MM.1S (cell line): Measurements from ENCODE around the gene CELA2A.
"Not testable (repeated sequence)": the region's sequence is repeated elsewhere in the genome, so short reads cannot be mapped to it uniquely, and the experiment has no call there.

Experiments
- DNase-seq: peaks from one replicate; pipeline ENCODE4 v3.0.0-alpha.2; 2015
- H2AFZ ChIP-seq: fragments of 300-600 bp; sonication (generic); 2 replicates; pipeline ENCODE4 v1.6.0; 2016; ENCODE audit warnings: antibody characterized with exemption, low read length
- H3F3A ChIP-seq: fragments of 300-600 bp; sonication (generic); 2 replicates; pipeline ENCODE4 v1.6.1; 2016; ENCODE audit warnings: mild to moderate bottlenecking, antibody characterized with exemption, low read length, moderate library complexity, mixed read lengths; ENCODE audit not compliant: insufficient read depth
- H3K27ac ChIP-seq: fragments of 300-600 bp; sonication (generic); 2 replicates; pipeline ENCODE4 v1.5.1; 2016; ENCODE audit warnings: mild to moderate bottlenecking, low read length
- H3K27me3 ChIP-seq: fragments of 300-600 bp; sonication (generic); replicated peaks from 2 replicates; pipeline ENCODE4 v1.6.0; 2016; ENCODE audit warnings: low read length; ENCODE audit not compliant: insufficient read depth
- H3K36me3 ChIP-seq: fragments of 300-600 bp; sonication (generic); replicated peaks from 2 replicates; pipeline ENCODE4 v1.6.1; 2016; ENCODE audit warnings: mild to moderate bottlenecking, low read length, mixed read lengths; ENCODE audit not compliant: insufficient read depth
- H3K4me1 ChIP-seq: fragments of 300-600 bp; sonication (generic); 2 replicates; pipeline ENCODE4 v1.6.1; 2016; ENCODE audit warnings: low read length, mixed read lengths
- H3K4me2 ChIP-seq: fragments of 300-600 bp; sonication (generic); 2 replicates; pipeline ENCODE4 v1.6.0; 2016; ENCODE audit warnings: low read depth, low read length
- H3K4me3 ChIP-seq: fragments of 300-600 bp; sonication (generic); 2 replicates; pipeline ENCODE4 v1.5.1; 2016; ENCODE audit warnings: low read length, mixed read lengths
- H3K79me2 ChIP-seq: fragments of 300-600 bp; sonication (generic); 2 replicates; pipeline ENCODE4 v1.6.1; 2016; ENCODE audit warnings: mixed run types, low read length, mixed read lengths
- H3K9ac ChIP-seq: fragments of 300-600 bp; sonication (generic); 2 replicates; pipeline ENCODE4 v1.6.1; 2016; ENCODE audit warnings: low read length, mixed read lengths
- H3K9me2 ChIP-seq: fragments of 300-600 bp; sonication (generic); replicated peaks from 2 replicates; pipeline ENCODE4 v1.6.1; 2016; ENCODE audit warnings: mild to moderate bottlenecking, low read length, mixed read lengths; ENCODE audit not compliant: insufficient read depth
- H3K9me3 ChIP-seq: fragments of 300-600 bp; sonication (generic); replicated peaks from 2 replicates; pipeline ENCODE4 v1.6.1; 2016; ENCODE audit warnings: mild to moderate bottlenecking, low read length, mixed read lengths; ENCODE audit not compliant: insufficient read depth
- H4K20me1 ChIP-seq: fragments of 300-600 bp; sonication (generic); 2 replicates; pipeline ENCODE4 v1.6.1; 2016; ENCODE audit warnings: mild to moderate bottlenecking, low read length, moderate library complexity, mixed read lengths; ENCODE audit not compliant: insufficient read depth
- CTCF ChIP-seq: fragments of 300-600 bp; sonication (generic); IDR thresholded peaks from 2 replicates; pipeline ENCODE4 v1.5.1; 2016; ENCODE audit warnings: antibody characterized with exemption, low read length, mixed read lengths
- EZH2 ChIP-seq: fragments of 300-600 bp; sonication (generic); optimal IDR thresholded peaks from 2 replicates; pipeline ENCODE3; 2017; ENCODE audit warnings: low read depth, mild to moderate bottlenecking, antibody characterized with exemption, low read length, mixed read lengths
- EZH2phosphoT487 ChIP-seq: fragments of 300-600 bp; sonication (generic); IDR thresholded peaks from 2 replicates; pipeline ENCODE4 v1.6.1; 2018; ENCODE audit warnings: antibody characterized with exemption, low read length

CELA2A gene

DNA sequence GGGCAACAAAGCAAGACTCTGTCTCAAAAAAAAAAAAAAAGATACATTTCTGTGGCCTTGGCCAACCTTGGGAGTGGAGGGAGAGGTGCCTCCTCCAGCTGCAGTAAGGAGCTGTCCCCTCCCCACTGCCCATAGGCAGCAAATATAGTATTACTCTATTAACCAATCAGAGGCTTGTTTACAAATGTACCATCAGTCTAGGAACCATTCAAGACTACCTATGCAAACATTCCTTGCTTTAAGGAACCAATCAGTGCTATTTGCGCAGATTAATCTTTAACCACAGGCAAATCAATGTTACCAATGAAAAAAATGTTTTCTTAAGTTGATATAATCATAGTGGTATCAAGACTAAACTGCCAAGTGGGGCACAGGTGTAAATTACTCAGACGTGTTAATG, 1.1 kb downstream of the CELA2A start:
- Histone ChIP-seq H4K20me1 (no peaks in the 10 kb centered on the region), H3K4me2 (no peak overlapping the region), H3K4me1 (peaks cover 6% of the 10 kb centered on the region; the same call in 1 of the 2 replicates), H3K36me3 (no peaks in the 10 kb centered on the region), H3K9me3 (no peaks in the 10 kb centered on the region), H2AFZ (no peak overlapping the region), H3F3A (peaks cover 5% of the 10 kb centered on the region; the same call in 1 of the 2 replicates), H3K9ac (no peak overlapping the region), H3K4me3 (no peak overlapping the region), H3K27me3 (no peaks in the 10 kb centered on the region), H3K27ac (no peak overlapping the region), H3K79me2 (no peaks in the 10 kb centered on the region), H3K9me2 (no peaks in the 10 kb centered on the region)
- no peak for TF ChIP-seq EZH2
- TF ChIP-seq CTCF = no peak
- TF ChIP-seq EZH2phosphoT487 = no peak
- DNase-seq = no peak

DNA sequence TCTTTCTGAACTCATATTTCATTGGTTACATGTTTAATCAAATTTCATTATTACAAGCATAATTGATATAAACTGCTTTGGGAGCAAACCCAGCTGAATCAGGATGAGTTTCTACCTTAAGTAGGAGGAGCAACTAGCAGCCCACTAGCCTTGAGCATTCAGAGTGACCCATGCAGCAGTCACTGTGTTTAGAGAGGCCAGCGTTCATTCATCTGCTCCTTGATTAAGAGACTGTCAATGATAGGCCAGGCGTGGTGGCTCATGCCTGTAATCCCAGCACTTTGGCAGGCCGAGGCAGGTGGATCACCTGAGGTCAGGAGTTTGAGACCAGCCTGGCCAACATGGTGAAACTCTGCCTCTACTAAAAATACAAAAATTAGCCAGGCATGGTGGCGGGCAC, 1.9 kb downstream of the CELA2A start:
- H3K9me2 ChIP-seq, H3K27ac ChIP-seq, H3K4me3 ChIP-seq, H3K4me1 ChIP-seq, H3K27me3 ChIP-seq, H3F3A ChIP-seq, H3K9ac ChIP-seq, H4K20me1 ChIP-seq, H2AFZ ChIP-seq, H3K36me3 ChIP-seq, H3K9me3 ChIP-seq, H3K79me2 ChIP-seq, H3K4me2 ChIP-seq, DNase-seq: not testable (repeated sequence)

GRCh38 chr1:15459771-15460707, 3.5 kb downstream of the CELA2A start:
- no peaks in the 10 kb centered on the region for H3K9me3 ChIP-seq
- H3K9ac ChIP-seq = no peak overlapping the region
- TF ChIP-seq CTCF (no peak), EZH2phosphoT487 (no peak), EZH2 (no peak)
- H3K9me2 ChIP-seq = no peaks in the 10 kb centered on the region
- no peaks in the 10 kb centered on the region for H3K36me3 ChIP-seq
- DNase-seq = no peak
- no peak overlapping the region for H2AFZ ChIP-seq
- H3K4me2 ChIP-seq = no peak overlapping the region
- no peak overlapping the region for H3K27ac ChIP-seq
- H3K4me3 ChIP-seq = no peak overlapping the region
- H3K4me1 ChIP-seq = peaks cover 6% of the 10 kb centered on the region; the same call in 1 of the 2 replicates
- H3F3A ChIP-seq = peaks cover 5% of the 10 kb centered on the region; the same call in 1 of the 2 replicates
- H4K20me1 ChIP-seq = no peaks in the 10 kb centered on the region
- no peaks in the 10 kb centered on the region for H3K27me3 ChIP-seq
- no peaks in the 10 kb centered on the region for H3K79me2 ChIP-seq

- H3K36me3 ChIP-seq = no peaks in the 10 kb centered on the region
- DNase-seq = no peak
- H3K4me1 ChIP-seq = peaks cover 5% of the 10 kb centered on the region; the same call in 1 of the 2 replicates
- no peak overlapping the region for H3K27ac ChIP-seq
- H3K27me3 ChIP-seq = no peaks in the 10 kb centered on the region
- TF ChIP-seq EZH2phosphoT487 = no peak
- TF ChIP-seq CTCF = no peak
- TF ChIP-seq EZH2 = no peak
- no peak overlapping the region for H3K4me2 ChIP-seq
- H3K79me2 ChIP-seq = no peaks in the 10 kb centered on the region
- H3K4me3 ChIP-seq = no peak overlapping the region
- no peak overlapping the region for H2AFZ ChIP-seq
- H3K9me2 ChIP-seq = no peaks in the 10 kb centered on the region
- no peaks in the 10 kb centered on the region for H4K20me1 ChIP-seq
- no peaks in the 10 kb centered on the region for H3K9me3 ChIP-seq
- peaks cover 5% of the 10 kb centered on the region; the same call in 1 of the 2 replicates for H3F3A ChIP-seq
- H3K9ac ChIP-seq = no peak overlapping the region
Observed at GRCh38 chr1:15460708-15461095, 4.2 kb downstream of the CELA2A start.

DNA sequence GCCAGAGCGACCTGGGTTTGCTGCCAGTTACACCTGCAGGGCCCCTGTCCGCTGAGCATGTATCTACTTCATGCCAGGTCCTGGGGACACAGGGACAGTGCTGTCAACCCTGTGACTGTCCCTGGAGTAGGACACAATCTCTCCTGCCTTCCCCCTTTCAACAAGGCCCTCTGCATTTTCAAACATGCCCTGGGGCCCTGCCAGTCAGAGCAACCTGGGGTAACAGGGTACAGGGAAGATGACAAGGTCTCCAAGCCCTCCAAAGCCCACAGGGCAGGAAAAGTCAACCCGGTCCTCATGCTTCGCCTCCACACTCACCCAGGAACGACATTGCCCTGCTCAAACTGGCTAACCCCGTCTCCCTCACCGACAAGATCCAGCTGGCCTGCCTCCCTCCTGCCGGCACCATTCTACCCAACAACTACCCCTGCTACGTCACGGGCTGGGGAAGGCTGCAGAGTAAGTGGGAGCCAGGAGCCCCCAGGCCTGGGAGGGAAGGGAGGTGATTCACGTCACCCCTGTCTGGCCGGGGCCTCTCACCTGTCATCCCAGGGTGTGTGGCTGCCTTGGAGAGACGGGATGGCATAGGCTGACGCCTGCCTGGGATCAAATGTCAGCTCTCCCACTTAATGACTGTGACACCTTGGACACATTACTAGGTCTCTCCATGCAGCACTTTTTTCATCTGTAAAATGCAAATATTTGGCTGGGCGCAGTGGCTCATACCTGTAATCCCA, 6.7 kb downstream of the CELA2A start:
- H3K9me3 ChIP-seq, H3K4me2 ChIP-seq, H3K9ac ChIP-seq, H4K20me1 ChIP-seq, H3K79me2 ChIP-seq, H3K36me3 ChIP-seq, H3K4me3 ChIP-seq, DNase-seq, H3K27me3 ChIP-seq, H3K27ac ChIP-seq, H3K9me2 ChIP-seq, H3K4me1 ChIP-seq, H3F3A ChIP-seq, H2AFZ ChIP-seq: not testable (repeated sequence)
